Activated CD8-positive, alpha-beta memory T cell treated with anti-CD3 and anti-CD28 coated beads, Interleukin-2, amount 50 U/mL, for 4 hours (primary cell): ENCODE data around the gene GLUL.
"Not testable (repeated sequence)": the region's sequence is repeated elsewhere in the genome, so short reads cannot be mapped to it uniquely, and the experiment has no call there.

Experiments used
- DNase-seq: peaks from one replicate; pipeline ENCODE4 v3.0.0-alpha.2; 2020

The GLUL gene

GRCh38 chr1:182392050-182393028 lies 749 bp upstream of the GLUL start:
- no peak for DNase-seq

- DNase-seq: no peak
Measured at GRCh38 chr1:182391028-182391361, 595 bp downstream of the GLUL start.

GRCh38 chr1:182389619-182390047 lies 2.0 kb downstream of the GLUL start:
- no peak for DNase-seq

- no peak for DNase-seq
Measured at GRCh38 chr1:182388392-182389134, 3.0 kb downstream of the GLUL start.

- no peak for DNase-seq
Measured at GRCh38 chr1:182387566-182387965, 4.0 kb downstream of the GLUL start.

- DNase-seq: no peak
Measured at GRCh38 chr1:182386980-182387379, 4.6 kb downstream of the GLUL start.

- no peak for DNase-seq
Measured at GRCh38 chr1:182385885-182386853, 5.4 kb downstream of the GLUL start.

GRCh38 chr1:182384387-182384960 lies 7.1 kb downstream of the GLUL start:
- DNase-seq: no peak

- no peak for DNase-seq
Measured at GRCh38 chr1:182383934-182384333, 7.7 kb downstream of the GLUL start.

- DNase-seq: no peak
Measured at GRCh38 chr1:182383037-182383661, 8.4 kb downstream of the GLUL start.

- no peak for DNase-seq
Measured at GRCh38 chr1:182381962-182382819, 9.4 kb downstream of the GLUL start.

- no peak for DNase-seq
Measured at GRCh38 chr1:182380199-182380598, 11.4 kb downstream of the GLUL start.

GRCh38 chr1:182379781-182380180 lies 11.8 kb downstream of the GLUL start:
- not testable (repeated sequence) for DNase-seq

GRCh38 chr1:182376936-182377574 lies 14.5 kb downstream of the GLUL start:
- DNase-seq: no peak

- DNase-seq: no peak
Measured at GRCh38 chr1:182374101-182374834, 17.3 kb downstream of the GLUL start.

- DNase-seq: no peak
Measured at GRCh38 chr1:182370532-182370931, 21.1 kb downstream of the GLUL start.

- no peak for DNase-seq
Measured at GRCh38 chr1:182368903-182369302, 22.7 kb downstream of the GLUL start.

GRCh38 chr1:182368358-182368757 lies 23.2 kb downstream of the GLUL start:
- DNase-seq: no peak

GRCh38 chr1:182367926-182368325 lies 23.7 kb downstream of the GLUL start:
- no peak for DNase-seq

- DNase-seq: no peak
Measured at GRCh38 chr1:182366596-182366995, 25.0 kb downstream of the GLUL start.
